Measurements from ENCODE around the gene FRG2B.
"Not testable (repeated sequence)": the region's sequence is repeated elsewhere in the genome, so short reads cannot be mapped to it uniquely, and the experiment has no call there.

The FRG2B gene

DNA sequence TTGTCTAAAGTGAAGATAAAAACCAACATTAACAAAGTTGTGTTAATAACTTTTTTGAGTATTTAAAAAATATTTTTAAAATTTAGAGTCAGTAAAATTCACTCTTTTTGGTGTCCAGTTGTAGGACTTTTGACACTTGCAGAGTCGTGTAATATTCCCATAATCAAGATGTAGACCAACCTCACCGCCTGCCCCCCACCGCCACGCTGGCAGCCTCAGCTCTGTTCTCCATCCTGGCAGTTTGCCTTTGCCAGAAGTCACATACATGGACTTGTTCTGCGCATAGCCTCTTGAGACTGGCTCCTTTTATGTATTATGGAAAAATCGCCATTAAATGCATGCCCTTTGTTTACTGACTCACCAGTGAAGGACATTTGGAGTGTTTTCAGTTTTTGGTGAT lies 33.9 kb downstream of the FRG2B start:
- no peak for DNase-seq

DNA sequence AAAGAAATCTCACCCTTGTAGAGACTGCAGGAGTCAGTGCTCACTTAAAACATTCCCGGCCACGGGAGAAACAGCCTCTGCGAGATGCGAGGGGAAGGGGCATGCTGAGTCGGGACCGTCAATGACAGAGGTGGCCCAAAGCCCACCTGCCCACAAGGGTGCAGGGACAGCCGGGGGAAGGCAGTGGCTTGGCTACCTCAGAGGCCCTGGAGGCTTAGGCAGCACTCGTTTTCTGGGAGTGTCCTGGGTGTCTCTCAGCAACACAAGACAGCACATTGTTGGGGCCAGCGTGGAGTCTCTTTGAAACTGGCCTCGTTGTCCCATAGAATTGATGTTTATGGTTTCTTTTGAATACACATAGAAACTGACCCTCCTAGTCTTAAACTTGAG lies 35.6 kb downstream of the FRG2B start:
- no peak for DNase-seq

DNA sequence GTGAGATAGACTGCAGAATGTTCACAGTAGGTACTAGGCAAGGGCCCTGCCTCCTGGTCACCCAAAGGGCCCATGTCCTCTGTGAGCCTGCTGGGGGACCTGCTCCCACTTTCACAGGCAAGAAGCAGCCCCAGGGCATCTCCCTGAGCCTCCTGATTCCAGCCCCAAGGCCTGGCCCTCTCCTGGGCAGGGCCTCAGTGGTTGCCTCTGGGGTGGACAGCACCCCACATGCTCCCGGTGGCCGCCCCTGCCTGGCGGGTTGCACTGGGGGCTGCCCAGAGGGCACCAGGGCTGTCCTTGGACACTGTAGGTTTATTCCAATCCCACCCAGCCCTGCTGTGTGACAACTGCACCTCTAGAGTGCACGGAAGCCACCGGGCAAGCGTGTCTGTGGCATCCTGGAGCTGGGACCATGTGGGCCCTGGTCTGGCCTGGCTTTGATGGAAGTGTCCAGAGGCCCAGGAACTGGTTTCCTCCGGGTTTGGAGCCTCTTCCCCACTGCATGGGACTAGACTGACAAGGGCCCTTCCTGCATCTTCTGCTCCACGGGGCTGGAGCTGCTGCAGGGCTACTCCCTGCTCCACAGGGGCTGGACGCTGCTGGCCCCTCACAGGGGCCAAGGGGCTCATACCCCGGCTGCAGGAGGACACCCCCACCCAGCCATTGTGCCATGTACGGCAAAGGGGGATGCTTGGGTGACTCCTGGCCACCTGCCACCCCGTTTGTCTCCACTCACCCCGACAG lies 36.2 kb downstream of the FRG2B start:
- no peak for DNase-seq

DNA sequence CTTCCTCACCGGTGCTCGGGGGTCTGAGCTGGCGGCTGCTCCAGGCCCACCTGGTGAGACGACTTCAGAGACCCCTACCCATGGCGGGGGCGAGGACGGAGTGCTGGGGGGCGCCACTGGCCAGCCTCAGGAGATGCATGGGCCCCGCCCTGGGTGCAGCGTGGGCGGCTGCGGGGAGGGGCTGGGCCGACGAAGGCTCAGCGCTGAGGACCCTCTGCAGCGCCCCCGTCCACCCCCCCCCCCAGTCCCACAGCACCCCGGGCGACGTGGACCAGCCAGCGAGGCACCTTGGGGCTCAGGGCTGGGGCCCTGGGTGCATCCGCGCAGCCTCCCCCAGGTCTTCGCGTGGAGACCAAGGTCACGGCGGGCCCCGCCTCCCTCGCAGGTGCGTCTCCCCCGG lies 49.6 kb downstream of the FRG2B start:
- DNase-seq = not testable (repeated sequence)

Measured in CD4-positive, alpha-beta T cell treated with Interleukin-1 beta for 1 hour (primary cell).